OCI-LY3 (cell line): ENCODE measurements around the gene TCF12.

Experiments
- H2AFZ ChIP-seq: fragments of 200-600, 300-600 bp; shearing (Covaris generic); 2 replicates; pipeline ENCODE4 v1.6.0; 2014; ENCODE audit warnings: antibody characterized with exemption, low read depth, low read length
- H3K27ac ChIP-seq: fragments of 200-600, 300-600 bp; sonication (generic); 2 replicates; pipeline ENCODE4 v1.5.1; 2014; ENCODE audit warnings: mild to moderate bottlenecking, low read length, moderate library complexity, mixed read lengths
- H3K27me3 ChIP-seq: fragments of 200-600, 300-600 bp; sonication (generic); 2 replicates; pipeline ENCODE4 v1.6.1; 2014; ENCODE audit warnings: low read depth, low read length, mixed read lengths
- H3K36me3 ChIP-seq: fragments of 200-600, 300-600 bp; sonication (generic); replicated peaks from 2 replicates; pipeline ENCODE3; 2014; ENCODE audit warnings: low read depth, low read length, mixed read lengths
- H3K4me1 ChIP-seq: fragments of 300-600, 200-600 bp; sonication (generic); 2 replicates; pipeline ENCODE4 v1.6.1; 2014; ENCODE audit warnings: low read length, mixed read lengths
- H3K4me2 ChIP-seq: fragments of 200-600, 300-600 bp; sonication (generic); 2 replicates; pipeline ENCODE4 v1.6.1; 2014; ENCODE audit warnings: low read length, mixed read lengths
- H3K4me3 ChIP-seq: fragments of 300-600, 200-600 bp; sonication (generic); 2 replicates; pipeline ENCODE4 v1.5.1; 2014; ENCODE audit warnings: antibody characterized with exemption, mild to moderate bottlenecking, low read length, moderate library complexity
- H3K79me2 ChIP-seq: fragments of 300-600, 200-600 bp; shearing (Covaris generic); 2 replicates; pipeline ENCODE4 v1.6.1; 2014; ENCODE audit warnings: mild to moderate bottlenecking, low read length, mixed read lengths
- H3K9ac ChIP-seq: fragments of 300-600, 200-600 bp; shearing (Covaris generic); 2 replicates; pipeline ENCODE4 v1.6.0; 2014; ENCODE audit warnings: mild to moderate bottlenecking, low read length, moderate library complexity
- H3K9me3 ChIP-seq: fragments of 200-600, 300-600 bp; shearing (Covaris generic); 2 replicates; pipeline ENCODE4 v1.6.1; 2014; ENCODE audit warnings: low read length, mixed read lengths; ENCODE audit not compliant: insufficient read depth
- H4K20me1 ChIP-seq: fragments of 200-600, 300-600 bp; sonication (generic); 2 replicates; pipeline ENCODE4 v1.6.1; 2016; ENCODE audit warnings: low read length, mixed read lengths; ENCODE audit not compliant: insufficient read depth
- EZH2phosphoT487 ChIP-seq: fragments of 200-600 bp; shearing (Covaris generic); IDR thresholded peaks from 2 replicates; pipeline ENCODE4 v1.6.1; 2018; ENCODE audit warnings: antibody characterized with exemption, mixed run types, low read depth
- TF ChIP-seq, protein P1 (sequence below): fragments of 200-600, 300-600 bp; sonication (generic); IDR thresholded peaks from 2 replicates; pipeline ENCODE4 v1.5.1; 2014; ENCODE audit warnings: antibody characterized with exemption, low read length, low read depth

TCF12 gene

DNA sequence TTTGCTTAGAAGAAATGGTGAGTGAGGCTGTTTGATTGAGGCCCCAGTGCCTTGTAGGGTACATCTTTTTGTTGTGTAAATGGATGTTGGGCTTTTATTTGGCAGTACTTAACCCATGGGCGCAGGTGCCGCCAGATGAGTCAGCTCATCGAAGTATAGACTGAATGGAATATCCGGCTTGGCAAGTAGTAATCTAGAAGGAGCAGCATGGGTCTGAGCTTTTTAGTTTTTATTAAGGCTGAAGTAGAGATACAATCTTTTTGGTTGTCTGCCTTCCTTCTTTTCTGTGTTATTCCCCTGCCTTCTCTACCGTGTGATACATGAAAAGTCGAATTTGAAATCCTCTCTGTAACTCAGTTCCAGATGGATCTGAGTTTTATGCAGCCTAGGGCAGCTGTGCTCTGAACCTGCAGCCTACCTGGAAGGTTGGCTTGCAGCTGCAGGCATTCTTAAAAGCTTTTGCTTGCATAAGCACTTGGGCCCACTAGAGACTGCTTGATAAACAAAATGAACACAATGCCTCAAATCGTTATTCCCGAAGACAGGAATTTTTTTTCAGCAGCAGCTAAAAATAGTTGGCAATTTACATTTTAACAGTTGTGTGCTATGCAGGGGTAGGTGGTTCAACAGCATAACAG is 280.3 kb downstream of the TCF12 start:
- H3K9ac ChIP-seq, result no peak overlapping the region
- H3K27ac ChIP-seq, result no peak overlapping the region
- TF ChIP-seq, protein P1, sequence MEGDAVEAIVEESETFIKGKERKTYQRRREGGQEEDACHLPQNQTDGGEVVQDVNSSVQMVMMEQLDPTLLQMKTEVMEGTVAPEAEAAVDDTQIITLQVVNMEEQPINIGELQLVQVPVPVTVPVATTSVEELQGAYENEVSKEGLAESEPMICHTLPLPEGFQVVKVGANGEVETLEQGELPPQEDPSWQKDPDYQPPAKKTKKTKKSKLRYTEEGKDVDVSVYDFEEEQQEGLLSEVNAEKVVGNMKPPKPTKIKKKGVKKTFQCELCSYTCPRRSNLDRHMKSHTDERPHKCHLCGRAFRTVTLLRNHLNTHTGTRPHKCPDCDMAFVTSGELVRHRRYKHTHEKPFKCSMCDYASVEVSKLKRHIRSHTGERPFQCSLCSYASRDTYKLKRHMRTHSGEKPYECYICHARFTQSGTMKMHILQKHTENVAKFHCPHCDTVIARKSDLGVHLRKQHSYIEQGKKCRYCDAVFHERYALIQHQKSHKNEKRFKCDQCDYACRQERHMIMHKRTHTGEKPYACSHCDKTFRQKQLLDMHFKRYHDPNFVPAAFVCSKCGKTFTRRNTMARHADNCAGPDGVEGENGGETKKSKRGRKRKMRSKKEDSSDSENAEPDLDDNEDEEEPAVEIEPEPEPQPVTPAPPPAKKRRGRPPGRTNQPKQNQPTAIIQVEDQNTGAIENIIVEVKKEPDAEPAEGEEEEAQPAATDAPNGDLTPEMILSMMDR, result no peak
- no peak for TF ChIP-seq EZH2phosphoT487
- 0 out of 2 replicates have a peak, but pooled peaks cover 5% of the 10 kb centered on the region for H4K20me1 ChIP-seq
- H3K4me1 ChIP-seq, result no peaks in the 10 kb centered on the region
- no peak overlapping the region for H2AFZ ChIP-seq
- no peaks in the 10 kb centered on the region for H3K79me2 ChIP-seq
- H3K27me3 ChIP-seq, result no peaks in the 10 kb centered on the region
- no peaks in the 10 kb centered on the region for H3K9me3 ChIP-seq
- no peak overlapping the region for H3K4me3 ChIP-seq
- H3K4me2 ChIP-seq, result no peak overlapping the region
- peaks cover 3% of the 10 kb centered on the region for H3K36me3 ChIP-seq

DNA sequence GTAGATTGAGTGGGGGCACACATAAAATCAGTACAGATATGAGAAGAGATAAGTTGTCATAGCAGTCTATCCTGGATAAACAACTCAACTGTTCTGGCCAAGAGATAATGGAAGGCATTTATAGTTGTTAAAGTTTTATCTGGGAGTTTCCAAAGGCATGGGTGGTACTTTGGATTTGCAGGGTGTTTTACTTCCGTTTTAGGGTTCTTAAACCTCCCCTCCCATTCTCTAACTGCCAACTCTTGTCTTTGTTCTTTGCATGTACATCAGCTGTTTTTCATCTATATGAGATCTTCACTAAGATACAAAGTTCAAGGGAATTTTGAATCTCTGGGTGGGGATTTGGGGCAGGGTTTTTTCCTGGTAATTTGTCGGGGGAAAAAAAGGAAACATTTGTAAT is 283.1 kb downstream of the TCF12 start:
- 0 out of 2 replicates have a peak, but pooled peaks cover 5% of the 10 kb centered on the region for H4K20me1 ChIP-seq

DNA sequence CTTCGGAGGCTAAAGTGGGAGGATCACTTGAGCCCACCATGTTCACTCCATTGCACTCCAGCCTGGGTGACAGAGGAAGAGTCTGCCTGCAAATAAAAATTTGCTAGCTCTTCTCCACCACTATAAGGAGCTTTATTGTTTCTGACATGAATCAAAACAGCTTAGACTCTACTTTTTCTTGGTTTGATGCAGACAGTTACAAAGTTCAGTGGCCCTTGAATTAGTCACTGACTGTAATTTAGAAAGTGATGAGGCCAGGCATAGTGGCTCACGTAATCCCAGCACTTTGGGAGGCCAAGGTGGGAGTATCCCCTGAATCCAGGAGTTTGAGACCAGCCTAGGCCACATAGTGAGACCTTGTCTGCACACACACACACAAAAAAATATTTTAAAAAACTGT is 285.5 kb downstream of the TCF12 start:
- TF ChIP-seq, protein P1, result no peak
- TF ChIP-seq EZH2phosphoT487, result no peak
- Histone ChIP-seq H3K4me3 (no peak overlapping the region), H3K27me3 (no peaks in the 10 kb centered on the region), H3K9me3 (no peaks in the 10 kb centered on the region), H3K4me1 (no peaks in the 10 kb centered on the region), H3K79me2 (no peaks in the 10 kb centered on the region), H3K27ac (no peak overlapping the region), H4K20me1 (0 out of 2 replicates have a peak, but pooled peaks cover 5% of the 10 kb centered on the region), H2AFZ (no peak overlapping the region), H3K4me2 (no peak overlapping the region), H3K36me3 (no peaks in the 10 kb centered on the region), H3K9ac (no peak overlapping the region)

More for the DNA sequence above, 283.1 kb downstream of the TCF12 start:
- no peak overlapping the region for H3K4me2 ChIP-seq
- H3K4me3 ChIP-seq, result no peak overlapping the region
- no peaks in the 10 kb centered on the region for H3K27me3 ChIP-seq
- no peak overlapping the region for H3K27ac ChIP-seq
- TF ChIP-seq EZH2phosphoT487, result no peak
- TF ChIP-seq, protein P1, result no peak
- no peaks in the 10 kb centered on the region for H3K4me1 ChIP-seq
- H3K9me3 ChIP-seq, result no peaks in the 10 kb centered on the region
- no peaks in the 10 kb centered on the region for H3K79me2 ChIP-seq
- H2AFZ ChIP-seq, result no peak overlapping the region
- no peak overlapping the region for H3K9ac ChIP-seq
- peaks cover 3% of the 10 kb centered on the region for H3K36me3 ChIP-seq

DNA sequence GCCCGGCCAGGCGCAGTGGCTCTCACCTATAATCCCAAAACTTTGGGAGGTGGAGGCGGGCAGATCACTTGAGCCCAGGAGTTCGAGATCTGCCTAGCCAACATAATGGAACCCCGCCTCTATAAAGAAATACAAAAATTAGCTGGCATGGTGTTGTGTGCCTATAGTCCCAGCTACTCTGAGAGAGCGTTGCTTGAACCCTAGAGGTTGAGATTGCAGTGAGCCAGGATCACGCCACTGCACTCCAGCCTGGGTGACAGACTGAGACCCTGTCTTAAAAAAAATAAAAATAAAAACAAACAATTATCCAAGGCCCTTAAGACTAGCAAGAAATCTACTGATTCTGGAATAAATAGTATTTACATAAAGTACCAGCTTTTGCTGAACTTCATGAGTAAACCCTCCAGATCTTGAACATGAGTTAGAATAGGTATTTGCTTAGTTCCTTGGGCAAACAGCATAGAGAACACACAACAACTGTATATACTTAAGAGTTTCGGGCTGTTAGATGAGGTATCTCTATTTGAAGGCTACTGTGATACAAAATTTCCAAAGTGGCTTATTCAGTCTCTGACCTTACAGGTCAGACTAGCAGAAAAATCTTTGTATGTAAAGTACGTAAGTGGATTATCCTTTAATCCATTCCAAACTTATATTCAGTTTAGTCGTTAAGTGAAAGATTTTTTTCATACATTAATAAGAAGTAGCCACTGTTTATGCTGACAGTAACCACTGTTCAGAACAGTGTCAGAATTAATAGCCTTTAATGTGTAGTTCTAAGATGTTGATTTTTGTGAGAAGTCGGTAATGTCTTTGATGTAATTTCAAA is 286.8 kb downstream of the TCF12 start:
- H3K79me2 ChIP-seq, result no peaks in the 10 kb centered on the region

More for the DNA sequence above, 286.8 kb downstream of the TCF12 start:
- Histone ChIP-seq H3K9ac (no peak overlapping the region), H3K4me1 (no peaks in the 10 kb centered on the region), H3K4me3 (no peak overlapping the region), H3K27ac (no peak overlapping the region), H3K36me3 (no peaks in the 10 kb centered on the region), H4K20me1 (0 out of 2 replicates have a peak, but pooled peaks cover 5% of the 10 kb centered on the region), H2AFZ (no peak overlapping the region), H3K4me2 (no peak overlapping the region), H3K27me3 (no peaks in the 10 kb centered on the region), H3K9me3 (no peaks in the 10 kb centered on the region)
- TF ChIP-seq EZH2phosphoT487, result no peak
- TF ChIP-seq, protein P1, result no peak
